CD4-positive, alpha-beta T cell treated with Interleukin-4 for 4 hours (primary cell): ENCODE measurements around the gene BIRC5.
"Not testable (repeated sequence)": the region's sequence is repeated elsewhere in the genome, so short reads cannot be mapped to it uniquely, and the experiment has no call there.

Experiments
- DNase-seq: peaks from one replicate; pipeline ENCODE4 v3.0.0-alpha.2; 2020

BIRC5 gene

DNA sequence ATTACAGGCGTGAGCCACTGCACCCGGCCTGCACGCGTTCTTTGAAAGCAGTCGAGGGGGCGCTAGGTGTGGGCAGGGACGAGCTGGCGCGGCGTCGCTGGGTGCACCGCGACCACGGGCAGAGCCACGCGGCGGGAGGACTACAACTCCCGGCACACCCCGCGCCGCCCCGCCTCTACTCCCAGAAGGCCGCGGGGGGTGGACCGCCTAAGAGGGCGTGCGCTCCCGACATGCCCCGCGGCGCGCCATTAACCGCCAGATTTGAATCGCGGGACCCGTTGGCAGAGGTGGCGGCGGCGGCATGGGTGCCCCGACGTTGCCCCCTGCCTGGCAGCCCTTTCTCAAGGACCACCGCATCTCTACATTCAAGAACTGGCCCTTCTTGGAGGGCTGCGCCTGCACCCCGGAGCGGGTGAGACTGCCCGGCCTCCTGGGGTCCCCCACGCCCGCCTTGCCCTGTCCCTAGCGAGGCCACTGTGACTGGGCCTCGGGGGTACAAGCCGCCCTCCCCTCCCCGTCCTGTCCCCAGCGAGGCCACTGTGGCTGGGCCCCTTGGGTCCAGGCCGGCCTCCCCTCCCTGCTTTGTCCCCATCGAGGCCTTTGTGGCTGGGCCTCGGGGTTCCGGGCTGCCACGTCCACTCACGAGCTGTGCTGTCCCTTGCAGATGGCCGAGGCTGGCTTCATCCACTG, at the start of gene BIRC5:
Gene BIRC5 (plus strand): TSS at position 238 of the 690 bp plus-strand sequence. CDS start 64 bp downstream, at position 302.
- peak; percentile 83 for DNase-seq

- no peak for DNase-seq
Measured at GRCh38 chr17:78164748-78165607, 49.1 kb upstream of the BIRC5 start.

GRCh38 chr17:78166416-78166815, 47.6 kb upstream of the BIRC5 start:
- DNase-seq = no peak

GRCh38 chr17:78168242-78168902, 45.7 kb upstream of the BIRC5 start, which contains the start of gene SYNGR2:
TSS of gene SYNGR2 (plus strand) at chr17:78168581. CDS start at chr17:78168617, 36 bp downstream.
- DNase-seq = peak; percentile 80

DNA sequence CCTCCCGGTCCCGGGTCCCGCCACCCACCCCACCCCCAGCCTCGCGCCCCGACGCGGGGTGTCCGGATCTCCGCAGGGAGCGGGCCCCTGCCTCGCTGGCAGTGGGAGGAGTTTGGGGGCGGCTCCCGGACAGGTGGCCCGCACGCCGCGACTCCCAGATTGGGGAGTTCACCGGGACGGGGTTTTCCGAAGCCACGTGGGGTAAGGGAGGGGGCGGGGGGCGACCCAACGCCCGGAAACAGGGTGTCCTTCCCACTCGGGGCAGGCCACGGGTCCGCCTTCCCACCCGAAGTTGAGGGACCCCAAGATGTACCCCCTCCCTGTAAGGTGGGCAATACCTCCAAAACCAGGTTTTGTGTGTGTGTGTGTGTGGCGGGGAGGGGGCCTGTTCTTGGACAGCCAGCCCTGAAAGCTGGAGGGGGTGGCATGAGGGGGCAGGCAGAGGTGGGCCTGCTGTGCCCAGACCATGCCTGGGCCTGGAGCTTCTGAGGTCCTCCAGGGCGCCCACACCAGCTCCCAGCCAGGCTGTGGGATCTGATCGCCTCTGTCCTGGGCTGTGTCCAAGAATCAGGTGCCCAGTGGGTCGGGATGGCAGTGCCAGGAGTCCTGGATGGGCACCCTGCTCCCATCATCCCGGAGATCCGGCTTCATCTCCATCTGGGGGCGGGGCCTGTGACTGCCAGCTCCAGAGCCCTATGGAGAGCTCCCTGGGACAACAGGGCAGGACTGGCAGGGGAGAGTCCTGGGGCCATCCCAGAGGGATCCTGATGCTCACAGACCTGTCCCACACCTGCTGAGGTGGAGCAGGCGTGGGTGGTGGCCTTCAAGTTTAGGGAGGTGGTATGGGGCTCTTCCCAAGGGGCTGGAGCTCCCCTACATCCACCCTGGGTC, 44.9 kb upstream of the BIRC5 start:
- peak; percentile 51 for DNase-seq

GRCh38 chr17:78170692-78171590, 43.1 kb upstream of the BIRC5 start:
- DNase-seq = no peak

DNA sequence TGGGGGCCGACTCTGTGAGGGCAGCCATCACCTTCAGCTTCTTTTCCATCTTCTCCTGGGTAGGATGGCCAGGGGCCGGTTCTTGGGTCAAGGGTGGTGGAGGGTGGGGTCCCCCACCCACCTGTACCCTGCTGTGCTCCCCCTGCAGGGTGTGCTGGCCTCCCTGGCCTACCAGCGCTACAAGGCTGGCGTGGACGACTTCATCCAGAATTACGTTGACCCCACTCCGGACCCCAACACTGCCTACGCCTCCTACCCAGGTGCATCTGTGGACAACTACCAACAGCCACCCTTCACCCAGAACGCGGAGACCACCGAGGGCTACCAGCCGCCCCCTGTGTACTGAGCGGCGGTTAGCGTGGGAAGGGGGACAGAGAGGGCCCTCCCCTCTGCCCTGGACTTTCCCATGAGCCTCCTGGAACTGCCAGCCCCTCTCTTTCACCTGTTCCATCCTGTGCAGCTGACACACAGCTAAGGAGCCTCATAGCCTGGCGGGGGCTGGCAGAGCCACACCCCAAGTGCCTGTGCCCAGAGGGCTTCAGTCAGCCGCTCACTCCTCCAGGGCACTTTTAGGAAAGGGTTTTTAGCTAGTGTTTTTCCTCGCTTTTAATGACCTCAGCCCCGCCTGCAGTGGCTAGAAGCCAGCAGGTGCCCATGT, 42.3 kb upstream of the BIRC5 start:
- not testable (repeated sequence) for DNase-seq

- DNase-seq = no peak
Measured at GRCh38 chr17:78172249-78173051, 41.6 kb upstream of the BIRC5 start.

- peak; percentile 48 for DNase-seq
Measured at GRCh38 chr17:78173097-78173715, 40.8 kb upstream of the BIRC5 start.

DNA sequence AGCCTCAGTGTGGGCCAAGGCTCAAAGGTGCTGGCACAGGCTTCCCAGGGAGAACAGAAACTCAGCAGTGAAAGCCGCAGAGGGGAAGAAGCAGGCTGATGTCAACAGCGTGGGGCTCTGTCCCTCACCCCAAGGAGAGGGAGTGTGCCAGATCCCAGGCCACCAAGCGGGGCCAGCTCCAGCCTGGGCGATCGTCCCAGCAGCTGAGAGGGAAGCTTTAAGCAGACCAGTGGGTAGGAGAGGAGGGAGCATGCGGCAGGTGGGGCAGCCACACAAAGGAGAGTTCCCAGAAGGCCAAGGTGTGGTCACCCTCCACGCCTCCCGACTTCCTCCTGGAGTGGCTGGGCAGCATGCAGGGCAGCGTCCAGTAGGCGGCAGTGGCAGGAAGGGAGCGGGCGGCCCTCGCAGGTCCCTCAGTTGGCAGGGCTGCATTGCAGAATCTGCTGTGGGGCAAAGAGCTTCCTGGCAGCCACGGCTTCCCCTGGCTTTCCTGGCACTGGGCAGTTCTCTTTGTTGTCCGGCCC, 39.6 kb upstream of the BIRC5 start:
- no peak for DNase-seq

- no peak for DNase-seq
Measured at GRCh38 chr17:78174870-78175642, 39.0 kb upstream of the BIRC5 start.

GRCh38 chr17:78175643-78175981, 38.4 kb upstream of the BIRC5 start:
- DNase-seq = no peak

- peak; percentile 73 for DNase-seq
Measured at GRCh38 chr17:78176548-78177025, 37.5 kb upstream of the BIRC5 start.

GRCh38 chr17:78179372-78179771, 34.7 kb upstream of the BIRC5 start:
- no peak for DNase-seq

DNA sequence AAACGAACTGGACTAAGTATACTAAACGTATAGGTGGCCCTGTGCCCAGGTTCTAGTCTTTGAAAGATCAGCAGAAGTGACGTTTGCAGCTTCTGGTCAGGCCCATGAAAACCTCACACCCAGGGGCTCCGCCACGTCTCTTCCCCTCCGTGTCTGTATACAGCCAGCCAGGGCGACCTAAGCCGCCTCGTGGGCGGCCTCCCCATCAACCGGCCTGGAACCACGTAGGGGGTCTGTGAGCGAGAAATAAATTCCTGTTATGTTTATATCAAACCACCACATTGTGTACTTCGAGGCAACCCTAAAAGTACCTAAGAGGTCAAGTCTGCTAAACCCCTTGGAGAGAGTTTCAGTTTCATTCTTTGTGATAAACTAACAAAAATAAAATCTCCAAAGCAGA, 34.0 kb upstream of the BIRC5 start:
- DNase-seq = no peak

DNA sequence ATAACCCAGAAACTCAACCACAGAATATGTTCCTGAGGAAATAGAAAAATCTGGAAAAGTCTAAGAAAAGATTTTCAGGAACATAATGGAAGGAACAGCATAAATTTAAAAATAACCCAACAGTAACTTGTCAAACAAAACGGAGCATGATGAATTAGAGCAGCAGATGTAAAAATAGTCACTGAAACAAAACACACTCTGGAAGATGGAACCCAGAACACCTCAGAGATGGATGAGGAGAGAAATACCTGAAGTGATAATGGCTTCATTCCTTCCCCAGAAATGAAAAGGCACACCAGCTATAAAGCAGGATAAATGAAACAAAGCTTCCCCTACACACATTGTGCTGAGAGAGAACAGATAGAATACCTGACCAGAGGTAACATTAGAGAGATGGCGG, 33.5 kb upstream of the BIRC5 start:
- DNase-seq = no peak

- DNase-seq = no peak
Measured at GRCh38 chr17:78182504-78182903, 31.5 kb upstream of the BIRC5 start.

DNA sequence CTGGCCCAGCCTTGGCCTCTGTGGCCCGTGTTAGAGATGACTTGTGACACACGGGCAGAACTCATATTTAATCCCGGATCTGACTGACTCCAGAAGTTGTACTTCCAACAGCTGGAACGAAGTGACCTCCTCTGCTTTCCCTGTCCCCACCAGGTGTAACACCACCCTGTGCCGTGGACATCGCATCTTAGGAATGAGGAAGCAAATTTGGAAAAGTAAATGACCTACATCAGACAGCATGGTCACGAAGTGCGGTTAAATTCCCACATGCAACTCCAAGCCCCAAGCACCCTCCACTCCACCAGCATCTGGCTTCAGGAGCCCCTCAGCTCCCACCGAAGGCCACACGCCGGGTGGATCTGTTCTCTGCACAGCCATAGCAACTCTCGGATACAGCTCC, 30.1 kb upstream of the BIRC5 start:
- no peak for DNase-seq
